ENCODE results near the gene DPYD.

DPYD gene

GRCh38 chr1:97796711-97797110 is 124.1 kb downstream of the DPYD start:
- H3K23ac ChIP-seq (ENCODE audit: low read depth, low read length, poor library complexity): no peak overlapping the region
- no peak overlapping the region for H3K4me3 ChIP-seq (ENCODE audit: low read length in 2 of 2)
- no peak overlapping the region for H2BK5ac ChIP-seq (ENCODE audit: low read length)
- H3K27me3 ChIP-seq (ENCODE audit: control insufficient read depth in 3 of 3, insufficient read depth in 3 of 3, low read depth in 1 of 3, low read length in 3 of 3): no peaks in the 10 kb centered on the region
- H2AK5ac ChIP-seq (ENCODE audit: low read depth, low read length): no peak overlapping the region
- no peak overlapping the region for H2BK15ac ChIP-seq (ENCODE audit: low read length)
- no peaks in the 10 kb centered on the region for H3K36me3 ChIP-seq (replicated peaks in 1 of 2; ENCODE audit: control insufficient read depth in 2 of 2, insufficient read depth in 2 of 2, low read length in 2 of 2)
- no peak overlapping the region for H3K9ac ChIP-seq (ENCODE audit: low read depth, low read length, poor library complexity)
- no peak overlapping the region for H3K27ac ChIP-seq (replicated peaks; ENCODE audit: low read length)
- H4K91ac ChIP-seq (ENCODE audit: low read depth, low read length, poor library complexity): no peak overlapping the region
- H3K9me3 ChIP-seq (replicated peaks in 1 of 2; ENCODE audit: control insufficient read depth in 2 of 2, insufficient read depth in 1 of 2, low read depth in 1 of 2, low read length in 2 of 2): no peaks in the 10 kb centered on the region
- H3K18ac ChIP-seq (ENCODE audit: low read length): no peak overlapping the region
- H3K4me1 ChIP-seq (ENCODE audit: control insufficient read depth in 2 of 2, insufficient read depth in 1 of 2, low read depth in 1 of 2, low read length in 2 of 2): peaks cover 2 to 5% of the 10 kb centered on the region in 2 donors
- no peaks in the 10 kb centered on the region for H3K79me1 ChIP-seq (ENCODE audit: low read depth, low read length)
- no peak overlapping the region for H2BK120ac ChIP-seq (ENCODE audit: low read depth, low read length)
- no peak overlapping the region for H3K4me2 ChIP-seq (ENCODE audit: insufficient read depth, low read length, poor library complexity, severe bottlenecking)
- H4K8ac ChIP-seq (ENCODE audit: low read depth, low read length): no peak overlapping the region
- no peak overlapping the region for H3K14ac ChIP-seq (ENCODE audit: low read length)
- H3K4ac ChIP-seq (ENCODE audit: low read length): no peak overlapping the region
- no peak overlapping the region for H2AFZ ChIP-seq (ENCODE audit: low read length)
- H2BK12ac ChIP-seq (ENCODE audit: low read length): no peak overlapping the region
- no peak for DNase-seq (ENCODE audit: low spot score)
- WGBS, 2 donors (ENCODE audit: extremely low coverage in 2 of 2, insufficient read length in 2 of 2, insufficient replicate concordance in 1 of 2): no CpG with 5 or more reads among the region's 2 CpGs

- H4K8ac ChIP-seq (ENCODE audit: low read depth, low read length): no peak overlapping the region
Measured at GRCh38 chr1:97792655-97793054, 128.2 kb downstream of the DPYD start.

GRCh38 chr1:97791251-97791650 is 129.6 kb downstream of the DPYD start:
- Histone ChIP-seq H2BK15ac (ENCODE audit: low read length) (no peak overlapping the region), H3K4me1 (ENCODE audit: control insufficient read depth in 2 of 2, insufficient read depth in 1 of 2, low read depth in 1 of 2, low read length in 2 of 2) (no peaks in the 10 kb centered on the region), H3K4me2 (ENCODE audit: insufficient read depth, low read length, poor library complexity, severe bottlenecking) (no peak overlapping the region), H3K27me3 (ENCODE audit: control insufficient read depth in 3 of 3, insufficient read depth in 3 of 3, low read depth in 1 of 3, low read length in 3 of 3) (no peaks in the 10 kb centered on the region), H3K9ac (ENCODE audit: low read depth, low read length, poor library complexity) (no peak overlapping the region), H3K9me3 (replicated peaks in 1 of 2; ENCODE audit: control insufficient read depth in 2 of 2, insufficient read depth in 1 of 2, low read depth in 1 of 2, low read length in 2 of 2) (no peaks in the 10 kb centered on the region), H3K14ac (ENCODE audit: low read length) (no peak overlapping the region), H3K23ac (ENCODE audit: low read depth, low read length, poor library complexity) (no peak overlapping the region), H2BK120ac (ENCODE audit: low read depth, low read length) (no peak overlapping the region), H3K4ac (ENCODE audit: low read length) (no peak overlapping the region), H3K4me3 (ENCODE audit: low read length in 2 of 2) (no peak overlapping the region), H4K8ac (ENCODE audit: low read depth, low read length) (no peak overlapping the region), H2BK5ac (ENCODE audit: low read length) (no peak overlapping the region), H3K36me3 (replicated peaks in 1 of 2; ENCODE audit: control insufficient read depth in 2 of 2, insufficient read depth in 2 of 2, low read length in 2 of 2) (no peaks in the 10 kb centered on the region), H2AK5ac (ENCODE audit: low read depth, low read length) (no peak overlapping the region), H4K91ac (ENCODE audit: low read depth, low read length, poor library complexity) (no peak overlapping the region), H2AFZ (ENCODE audit: low read length) (no peak overlapping the region), H3K79me1 (ENCODE audit: low read depth, low read length) (no peaks in the 10 kb centered on the region), H3K27ac (replicated peaks; ENCODE audit: low read length) (no peak overlapping the region), H3K18ac (ENCODE audit: low read length) (no peak overlapping the region), H2BK12ac (ENCODE audit: low read length) (no peak overlapping the region)
- DNase-seq (ENCODE audit: low spot score): no peak

More at GRCh38 chr1:97792655-97793054, 128.2 kb downstream of the DPYD start:
- H3K9me3 ChIP-seq (replicated peaks in 1 of 2; ENCODE audit: control insufficient read depth in 2 of 2, insufficient read depth in 1 of 2, low read depth in 1 of 2, low read length in 2 of 2): no peaks in the 10 kb centered on the region
- peaks cover 0 to 5% of the 10 kb centered on the region in 2 donors for H3K4me1 ChIP-seq (ENCODE audit: control insufficient read depth in 2 of 2, insufficient read depth in 1 of 2, low read depth in 1 of 2, low read length in 2 of 2)
- no peak overlapping the region for H3K4ac ChIP-seq (ENCODE audit: low read length)
- no peak overlapping the region for H3K4me2 ChIP-seq (ENCODE audit: insufficient read depth, low read length, poor library complexity, severe bottlenecking)
- no peaks in the 10 kb centered on the region for H3K36me3 ChIP-seq (replicated peaks in 1 of 2; ENCODE audit: control insufficient read depth in 2 of 2, insufficient read depth in 2 of 2, low read length in 2 of 2)
- H2BK5ac ChIP-seq (ENCODE audit: low read length): no peak overlapping the region
- H4K91ac ChIP-seq (ENCODE audit: low read depth, low read length, poor library complexity): no peak overlapping the region
- no peaks in the 10 kb centered on the region for H3K79me1 ChIP-seq (ENCODE audit: low read depth, low read length)
- H2BK15ac ChIP-seq (ENCODE audit: low read length): no peak overlapping the region
- no peak overlapping the region for H2BK12ac ChIP-seq (ENCODE audit: low read length)
- no peak overlapping the region for H3K27ac ChIP-seq (replicated peaks; ENCODE audit: low read length)
- no peak for DNase-seq (ENCODE audit: low spot score)
- H3K9ac ChIP-seq (ENCODE audit: low read depth, low read length, poor library complexity): no peak overlapping the region
- no peak overlapping the region for H3K4me3 ChIP-seq (ENCODE audit: low read length in 2 of 2)
- H2BK120ac ChIP-seq (ENCODE audit: low read depth, low read length): no peak overlapping the region
- WGBS, 2 donors (ENCODE audit: extremely low coverage in 2 of 2, insufficient read length in 2 of 2, insufficient replicate concordance in 1 of 2): no CpG with 5 or more reads among the region's 4 CpGs
- H3K18ac ChIP-seq (ENCODE audit: low read length): no peak overlapping the region
- H3K14ac ChIP-seq (ENCODE audit: low read length): no peak overlapping the region
- no peak overlapping the region for H3K23ac ChIP-seq (ENCODE audit: low read depth, low read length, poor library complexity)
- H3K27me3 ChIP-seq (ENCODE audit: control insufficient read depth in 3 of 3, insufficient read depth in 3 of 3, low read depth in 1 of 3, low read length in 3 of 3): no peaks in the 10 kb centered on the region
- no peak overlapping the region for H2AK5ac ChIP-seq (ENCODE audit: low read depth, low read length)
- H2AFZ ChIP-seq (ENCODE audit: low read length): no peak overlapping the region

GRCh38 chr1:97787231-97787630 is 133.6 kb downstream of the DPYD start:
- Histone ChIP-seq H3K9me3 (replicated peaks in 1 of 2; ENCODE audit: control insufficient read depth in 2 of 2, insufficient read depth in 1 of 2, low read depth in 1 of 2, low read length in 2 of 2) (no peaks in the 10 kb centered on the region), H2AK5ac (ENCODE audit: low read depth, low read length) (no peak overlapping the region), H3K4ac (ENCODE audit: low read length) (no peak overlapping the region), H3K18ac (ENCODE audit: low read length) (no peak overlapping the region), H2BK15ac (ENCODE audit: low read length) (no peak overlapping the region), H3K14ac (ENCODE audit: low read length) (no peak overlapping the region), H2BK12ac (ENCODE audit: low read length) (no peak overlapping the region), H3K79me1 (ENCODE audit: low read depth, low read length) (no peaks in the 10 kb centered on the region), H2AFZ (ENCODE audit: low read length) (no peak overlapping the region), H4K8ac (ENCODE audit: low read depth, low read length) (no peak overlapping the region), H4K91ac (ENCODE audit: low read depth, low read length, poor library complexity) (no peak overlapping the region), H3K9ac (ENCODE audit: low read depth, low read length, poor library complexity) (no peak overlapping the region), H2BK120ac (ENCODE audit: low read depth, low read length) (no peak overlapping the region), H3K4me3 (ENCODE audit: low read length in 2 of 2) (no peak overlapping the region), H3K4me1 (ENCODE audit: control insufficient read depth in 2 of 2, insufficient read depth in 1 of 2, low read depth in 1 of 2, low read length in 2 of 2) (no peaks in the 10 kb centered on the region), H3K23ac (ENCODE audit: low read depth, low read length, poor library complexity) (no peak overlapping the region), H3K36me3 (replicated peaks in 1 of 2; ENCODE audit: control insufficient read depth in 2 of 2, insufficient read depth in 2 of 2, low read length in 2 of 2) (no peaks in the 10 kb centered on the region), H3K27me3 (ENCODE audit: control insufficient read depth in 3 of 3, insufficient read depth in 3 of 3, low read depth in 1 of 3, low read length in 3 of 3) (no peaks in the 10 kb centered on the region), H2BK5ac (ENCODE audit: low read length) (no peak overlapping the region), H3K4me2 (ENCODE audit: insufficient read depth, low read length, poor library complexity, severe bottlenecking) (no peak overlapping the region), H3K27ac (replicated peaks; ENCODE audit: low read length) (no peak overlapping the region)
- DNase-seq (ENCODE audit: low spot score): no peak
- no CpG with 5 or more reads among the region's 2 CpGs for WGBS, 2 donors (ENCODE audit: extremely low coverage in 2 of 2, insufficient read length in 2 of 2, insufficient replicate concordance in 1 of 2)

All from neuronal stem cell (in vitro differentiated cells).